ENCODE data around the gene SEMG1. TPM values are rescaled to one million over a fixed set of nuclear protein-coding genes. Genes with fewer than 3 reads are reported as not detected.

Gene SEMG1
- total and polyA plus RNA-seq, 9 of the 15 experiments (the other 6 are each of a cell fraction or from before 2014, with no cell fraction given): not detected

DNA sequence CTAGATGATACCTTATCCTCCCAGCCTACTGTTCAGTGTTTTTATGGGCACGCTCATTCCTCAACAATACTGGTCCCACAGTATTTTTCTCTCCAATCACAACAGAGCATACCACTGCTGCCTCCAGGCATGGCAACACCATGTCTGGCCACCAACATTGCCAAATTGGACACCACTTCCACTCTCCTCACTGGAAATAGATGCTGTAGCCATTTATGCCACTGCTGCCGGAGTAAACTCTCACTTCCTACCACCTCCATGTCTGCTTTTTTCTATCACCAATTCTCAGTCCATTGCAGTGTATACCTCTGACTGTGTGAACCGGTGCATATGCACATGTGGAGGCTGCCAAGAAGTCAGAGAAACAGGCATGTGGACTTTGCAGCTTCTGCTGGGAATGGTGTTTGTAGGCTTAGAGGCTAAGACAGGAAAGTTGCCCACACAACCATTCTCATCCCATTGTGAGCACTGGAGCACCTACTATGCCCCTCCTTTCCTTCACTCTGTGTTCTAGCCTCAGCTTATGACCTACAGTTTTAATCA, 17.7 kb upstream of the SEMG1 start:
- 9% methylated on average over 3 of the region's 3 CpGs for WGBS (ENCODE audit: insufficient coverage, low coverage, missing lambda C conversion rate)
- intact Hi-C loops (cut with micrococcal nuclease) (no loop called here), in situ Hi-C loops (cut with MboI) (no loop called here)
- no peaks in the 10 kb centered on the region for H3K9me3 ChIP-seq (replicated peaks; ENCODE audit: control insufficient read depth, insufficient read depth, low read depth, low read length)
- no peaks in the 10 kb centered on the region for H4K20me1 ChIP-seq (replicated peaks; ENCODE audit: control insufficient read depth, insufficient read depth, low read length)
- H3K27me3 ChIP-seq (ENCODE audit: control insufficient read depth in 2 of 2, insufficient read depth in 2 of 2, low read length in 2 of 2): peaks cover 0 to 2% of the 10 kb centered on the region in 2 experiments; a peak in 1 of 5 replicates
- ChIA-PET CTCF (ENCODE audit: low intra/inter-chr PET ratio) (interaction anchor here (0.5 kb wide), 1 partner anchor 1831 kb away, joined by 5 read pairs; no protein-coding TSS in a partner anchor), POLR2A (interaction anchor here (0.7 to 1.0 kb wide), 2 partner anchors 20 to 343 kb away, joined by 3 read pairs; no protein-coding TSS in a partner anchor)
- no peaks in the 10 kb centered on the region for H3K36me3 ChIP-seq (ENCODE audit: control insufficient read depth, insufficient read depth, low read length)
- BruUV-seq (replicated peaks): no TSS peak
- ATAC-seq: no peak
- no peak overlapping the region for H3K4me2 ChIP-seq (ENCODE audit: insufficient read depth, low read length)
- DNase-seq (ENCODE audit: extremely low read depth in 1 of 4, low spot score in 3 of 4): no peak
- H3K27ac ChIP-seq (ENCODE audit: extremely low read depth, low read depth, low read length): no peak overlapping the region
- no peaks in the 10 kb centered on the region for H3K79me2 ChIP-seq (ENCODE audit: control insufficient read depth, insufficient read depth, low read length)
- H2AFZ ChIP-seq (ENCODE audit: low read depth, low read length): no peak overlapping the region
- no peak overlapping the region for H3K4me3 ChIP-seq
- no peak for FAIRE-seq
- no peaks in the 10 kb centered on the region for H3K4me1 ChIP-seq (replicated peaks in 1 of 2; ENCODE audit: control insufficient read depth in 2 of 2, insufficient read depth in 2 of 2, low read length in 2 of 2)
- no peaks in the 10 kb centered on the region for H3K9me1 ChIP-seq (ENCODE audit: control insufficient read depth, insufficient read depth, low read length)
- no peak overlapping the region for H3K9ac ChIP-seq (ENCODE audit: insufficient read depth in 1 of 2, low read depth in 2 of 2, low read length in 2 of 2)
- no peak for TF ChIP-seq MTA3 (IDR thresholded peaks at IDR 0.05; ENCODE audit: borderline replicate concordance)
- TF ChIP-seq CHCHD3 (CRISPR knock-in tag; IDR thresholded peaks at IDR 0.05): no peak

DNA sequence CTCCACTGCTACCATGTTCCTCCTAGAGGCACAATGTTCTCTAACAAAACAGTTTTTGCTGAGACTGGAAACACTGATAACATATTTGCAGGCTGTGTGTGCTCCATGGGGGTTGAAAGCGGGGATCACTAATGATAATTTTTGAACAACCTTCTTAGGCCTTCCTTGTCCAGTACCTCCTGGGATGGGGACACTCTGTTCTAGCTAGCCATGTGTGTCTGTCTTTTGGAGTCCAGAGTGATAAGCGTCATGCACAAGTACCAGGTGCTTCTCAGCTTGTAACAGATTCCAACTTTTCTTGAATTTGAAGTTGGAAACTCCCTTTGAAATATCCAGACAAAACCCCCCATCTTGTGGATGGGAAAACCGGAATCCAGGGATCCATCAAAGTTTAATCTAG, 17.0 kb upstream of the SEMG1 start:
- WGBS (ENCODE audit: insufficient coverage, low coverage, missing lambda C conversion rate): 0% methylated on average over 3 of the region's 3 CpGs
- TF ChIP-seq ZNF507 (tag; conservative IDR thresholded peaks at IDR 0.05): no peak
- no peak for TF ChIP-seq SRSF7 (optimal IDR thresholded peaks at IDR 0.05; ENCODE audit: low read depth, low read length)
- TF ChIP-seq CCNT2 (IDR thresholded peaks at IDR 0.05; ENCODE audit: borderline replicate concordance, extremely low read depth, insufficient read length, low read depth, low read length): no peak
- no peak for TF ChIP-seq MED1 (CRISPR knock-in tag; IDR thresholded peaks at IDR 0.05; ENCODE audit: borderline replicate concordance)
- TF ChIP-seq, protein P1, sequence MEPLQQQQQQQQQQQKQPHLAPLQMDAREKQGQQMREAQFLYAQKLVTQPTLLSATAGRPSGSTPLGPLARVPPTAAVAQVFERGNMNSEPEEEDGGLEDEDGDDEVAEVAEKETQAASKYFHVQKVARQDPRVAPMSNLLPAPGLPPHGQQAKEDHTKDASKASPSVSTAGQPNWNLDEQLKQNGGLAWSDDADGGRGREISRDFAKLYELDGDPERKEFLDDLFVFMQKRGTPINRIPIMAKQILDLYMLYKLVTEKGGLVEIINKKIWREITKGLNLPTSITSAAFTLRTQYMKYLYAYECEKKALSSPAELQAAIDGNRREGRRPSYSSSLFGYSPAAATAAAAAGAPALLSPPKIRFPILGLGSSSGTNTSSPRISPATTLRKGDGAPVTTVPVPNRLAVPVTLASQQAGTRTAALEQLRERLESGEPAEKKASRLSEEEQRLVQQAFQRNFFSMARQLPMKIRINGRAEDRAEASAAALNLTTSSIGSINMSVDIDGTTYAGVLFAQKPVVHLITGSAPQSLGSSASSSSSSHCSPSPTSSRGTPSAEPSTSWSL (CRISPR knock-in tag; IDR thresholded peaks at IDR 0.05; ENCODE audit: borderline replicate concordance): no peak
- TF ChIP-seq, protein P2, sequence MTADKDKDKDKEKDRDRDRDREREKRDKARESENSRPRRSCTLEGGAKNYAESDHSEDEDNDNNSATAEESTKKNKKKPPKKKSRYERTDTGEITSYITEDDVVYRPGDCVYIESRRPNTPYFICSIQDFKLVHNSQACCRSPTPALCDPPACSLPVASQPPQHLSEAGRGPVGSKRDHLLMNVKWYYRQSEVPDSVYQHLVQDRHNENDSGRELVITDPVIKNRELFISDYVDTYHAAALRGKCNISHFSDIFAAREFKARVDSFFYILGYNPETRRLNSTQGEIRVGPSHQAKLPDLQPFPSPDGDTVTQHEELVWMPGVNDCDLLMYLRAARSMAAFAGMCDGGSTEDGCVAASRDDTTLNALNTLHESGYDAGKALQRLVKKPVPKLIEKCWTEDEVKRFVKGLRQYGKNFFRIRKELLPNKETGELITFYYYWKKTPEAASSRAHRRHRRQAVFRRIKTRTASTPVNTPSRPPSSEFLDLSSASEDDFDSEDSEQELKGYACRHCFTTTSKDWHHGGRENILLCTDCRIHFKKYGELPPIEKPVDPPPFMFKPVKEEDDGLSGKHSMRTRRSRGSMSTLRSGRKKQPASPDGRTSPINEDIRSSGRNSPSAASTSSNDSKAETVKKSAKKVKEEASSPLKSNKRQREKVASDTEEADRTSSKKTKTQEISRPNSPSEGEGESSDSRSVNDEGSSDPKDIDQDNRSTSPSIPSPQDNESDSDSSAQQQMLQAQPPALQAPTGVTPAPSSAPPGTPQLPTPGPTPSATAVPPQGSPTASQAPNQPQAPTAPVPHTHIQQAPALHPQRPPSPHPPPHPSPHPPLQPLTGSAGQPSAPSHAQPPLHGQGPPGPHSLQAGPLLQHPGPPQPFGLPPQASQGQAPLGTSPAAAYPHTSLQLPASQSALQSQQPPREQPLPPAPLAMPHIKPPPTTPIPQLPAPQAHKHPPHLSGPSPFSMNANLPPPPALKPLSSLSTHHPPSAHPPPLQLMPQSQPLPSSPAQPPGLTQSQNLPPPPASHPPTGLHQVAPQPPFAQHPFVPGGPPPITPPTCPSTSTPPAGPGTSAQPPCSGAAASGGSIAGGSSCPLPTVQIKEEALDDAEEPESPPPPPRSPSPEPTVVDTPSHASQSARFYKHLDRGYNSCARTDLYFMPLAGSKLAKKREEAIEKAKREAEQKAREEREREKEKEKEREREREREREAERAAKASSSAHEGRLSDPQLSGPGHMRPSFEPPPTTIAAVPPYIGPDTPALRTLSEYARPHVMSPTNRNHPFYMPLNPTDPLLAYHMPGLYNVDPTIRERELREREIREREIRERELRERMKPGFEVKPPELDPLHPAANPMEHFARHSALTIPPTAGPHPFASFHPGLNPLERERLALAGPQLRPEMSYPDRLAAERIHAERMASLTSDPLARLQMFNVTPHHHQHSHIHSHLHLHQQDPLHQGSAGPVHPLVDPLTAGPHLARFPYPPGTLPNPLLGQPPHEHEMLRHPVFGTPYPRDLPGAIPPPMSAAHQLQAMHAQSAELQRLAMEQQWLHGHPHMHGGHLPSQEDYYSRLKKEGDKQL (CRISPR knock-in tag; IDR thresholded peaks at IDR 0.05; ENCODE audit: borderline replicate concordance): no peak

More for the DNA sequence above, 17.0 kb upstream of the SEMG1 start:
- Histone ChIP-seq H3K9ac (ENCODE audit: insufficient read depth in 1 of 2, low read depth in 2 of 2, low read length in 2 of 2) (no peak overlapping the region), H4K20me1 (replicated peaks; ENCODE audit: control insufficient read depth, insufficient read depth, low read length) (no peaks in the 10 kb centered on the region), H3K27me3 (ENCODE audit: control insufficient read depth in 2 of 2, insufficient read depth in 2 of 2, low read length in 2 of 2) (peaks cover 0 to 2% of the 10 kb centered on the region in 2 experiments; a peak in 2 of 5 replicates), H3K9me3 (replicated peaks; ENCODE audit: control insufficient read depth, insufficient read depth, low read depth, low read length) (no peaks in the 10 kb centered on the region), H2AFZ (ENCODE audit: low read depth, low read length) (no peak overlapping the region), H3K4me1 (replicated peaks in 1 of 2; ENCODE audit: control insufficient read depth in 2 of 2, insufficient read depth in 2 of 2, low read length in 2 of 2) (no peaks in the 10 kb centered on the region), H3K4me3 (no peak overlapping the region), H3K36me3 (ENCODE audit: control insufficient read depth, insufficient read depth, low read length) (no peaks in the 10 kb centered on the region), H3K4me2 (ENCODE audit: insufficient read depth, low read length) (no peak overlapping the region), H3K9me1 (ENCODE audit: control insufficient read depth, insufficient read depth, low read length) (no peaks in the 10 kb centered on the region), H3K79me2 (ENCODE audit: control insufficient read depth, insufficient read depth, low read length) (no peaks in the 10 kb centered on the region), H3K27ac (ENCODE audit: extremely low read depth, low read depth, low read length) (no peak overlapping the region)
- FAIRE-seq (no peak), DNase-seq (ENCODE audit: extremely low read depth in 1 of 4, low spot score in 3 of 4) (no peak), ATAC-seq (no peak)
- intact Hi-C loops (cut with micrococcal nuclease) (no loop called here), in situ Hi-C loops (cut with MboI) (no loop called here)
- CTCF ChIA-PET (ENCODE audit: low intra/inter-chr PET ratio): interaction anchor here (0.5 kb wide), 1 partner anchor 1830 kb away, joined by 5 read pairs; no protein-coding TSS in a partner anchor
- POLR2A ChIA-PET: interaction anchor here (0.7 kb wide), 1 partner anchor 342 kb away, joined by 3 read pairs; no protein-coding TSS in a partner anchor
- BruUV-seq (replicated peaks): no TSS peak

Measured in K562 (cell line).